H1 (cell line): ENCODE data around the gene TSSC4.

Experiments used
- BACH1 ChIP-seq: IDR thresholded peaks from 2 replicates; pipeline ENCODE4 v1.6.1; 2012; ENCODE audit warnings: low read length, improper control_type of control experiment
- CBX8 ChIP-seq: fragments of 300-800, 300-1000 bp; sonication (generic); IDR thresholded peaks from 2 replicates; pipeline ENCODE4 v1.7.1; 2016; ENCODE audit warnings: low read depth, low read length, borderline replicate concordance
- CTCF ChIP-seq, 3 experiments: IDR thresholded peaks; 1 replicate in 2 of 3; 2 replicates in 1 of 3; pipeline versions ENCODE4 v1.5.1 to v1.6.1; 2011; ENCODE audit warnings: low read length in 3 of 3, mild to moderate bottlenecking in 3 of 3, inconsistent platforms in 2 of 3, low read depth in 1 of 3, moderate library complexity in 1 of 3; ENCODE audit not compliant: insufficient read depth in 1 of 3; ENCODE audit errors: control extremely low read depth in 1 of 3
- EZH2 ChIP-seq: fragments of 200-600 bp; sonication (generic); IDR thresholded peaks from 2 replicates; pipeline ENCODE4 v1.7.1; 2012; ENCODE audit warnings: low read depth, mild to moderate bottlenecking, moderate library complexity, low read length, inconsistent platforms; ENCODE audit not compliant: severe bottlenecking
- HDAC2 ChIP-seq, 2 experiments: fragments of 300-600 bp in 1 of 2; sonication (generic) in 1 of 2; IDR thresholded peaks; 2 replicates each; pipeline ENCODE4 v1.6.1; 2011 to 2012; ENCODE audit warnings: low read depth in 2 of 2, low read length in 2 of 2, mild to moderate bottlenecking in 2 of 2, moderate library complexity in 2 of 2, borderline replicate concordance in 1 of 2, inconsistent platforms in 1 of 2
- MAX ChIP-seq: IDR thresholded peaks from 2 replicates; pipeline ENCODE4 v1.6.1; 2012; ENCODE audit warnings: inconsistent platforms
- POLR2A ChIP-seq, 2 experiments: IDR thresholded peaks; 1 replicate in 1 of 2; 2 replicates in 1 of 2; pipeline ENCODE4 v1.6.1; 2011; ENCODE audit warnings: low read depth in 2 of 2, low read length in 2 of 2, mild to moderate bottlenecking in 2 of 2; ENCODE audit errors: control extremely low read depth in 1 of 2
- POLR2AphosphoS5 ChIP-seq: IDR thresholded peaks from 2 replicates; pipeline ENCODE4 v1.6.1; 2011; ENCODE audit warnings: low read depth, low read length
- RAD21 ChIP-seq, 2 experiments: IDR thresholded peaks in 1 of 2; conservative IDR thresholded peaks in 1 of 2; 2 replicates each; pipeline ENCODE4 v1.6.1; 2011; ENCODE audit warnings: low read depth in 2 of 2, low read length in 2 of 2, improper control_type of control experiment in 1 of 2, inconsistent platforms in 1 of 2, mild to moderate bottlenecking in 1 of 2, moderate library complexity in 1 of 2
- SIRT6 ChIP-seq: IDR thresholded peaks from one replicate; pipeline ENCODE4 v1.7.1; 2012; ENCODE audit warnings: low read length, inconsistent platforms
- SP4 ChIP-seq: IDR thresholded peaks from 2 replicates; pipeline ENCODE4 v1.6.1; 2012; ENCODE audit warnings: low read length, inconsistent platforms
- SUZ12 ChIP-seq: fragments of 200-600 bp; sonication (generic); IDR thresholded peaks from 2 replicates; pipeline ENCODE4 v1.6.1; 2012; ENCODE audit warnings: mild to moderate bottlenecking, inconsistent platforms, low read length, moderate library complexity, mixed read lengths
- USF2 ChIP-seq: IDR thresholded peaks from 2 replicates; pipeline ENCODE4 v1.6.1; 2011; ENCODE audit warnings: low read length, improper control_type of control experiment
- ZNF274 ChIP-seq: IDR thresholded peaks from 2 replicates; pipeline ENCODE4 v1.7.0; 2012; ENCODE audit warnings: low read length, borderline replicate concordance; ENCODE audit errors: extremely low read depth

GRCh38 chr11:2418693-2419360 is 18.3 kb downstream of the TSSC4 start:
- no peak for TF ChIP-seq SIRT6
- no peak for TF ChIP-seq CTCF (IDR thresholded peaks at IDR 0.05; ENCODE audit: control extremely low read depth in 1 of 3, insufficient read depth in 1 of 3, low read depth in 1 of 3, low read length in 3 of 3)
- no peak for TF ChIP-seq MAX
- TF ChIP-seq USF2 = no peak
- no peak for TF ChIP-seq ZNF274
- no peak for TF ChIP-seq POLR2AphosphoS5
- no peak for TF ChIP-seq SUZ12
- no peak for TF ChIP-seq SP4
- no peak for TF ChIP-seq BACH1
- TF ChIP-seq CBX8 = no peak
- no peak for TF ChIP-seq POLR2A (IDR thresholded peaks at IDR 0.05; ENCODE audit: control extremely low read depth in 1 of 2, low read depth in 2 of 2, low read length in 2 of 2)
- no peak for TF ChIP-seq EZH2
- no peak for TF ChIP-seq RAD21 (IDR thresholded peaks at IDR 0.05 in 1 of 2, conservative IDR thresholded peaks at IDR 0.05 in 1 of 2; ENCODE audit: low read depth in 2 of 2, low read length in 2 of 2)
- no peak for TF ChIP-seq HDAC2 (IDR thresholded peaks at IDR 0.05; ENCODE audit: borderline replicate concordance in 1 of 2, low read depth in 2 of 2, low read length in 2 of 2)
